A549 (cell line): ENCODE measurements around the gene ACTR5. TPM values are rescaled to one million over a fixed set of nuclear protein-coding genes. Genes with fewer than 3 reads are reported as not detected.

Source experiments
- ATAC-seq, 2 experiments: fragments of 200-7000 bp in 1 of 2; fragments of >200 bp in 1 of 2; cut with Nextera tagmentation in 1 of 2; cut with Tn5 transposase in 1 of 2; 3 replicates each; pipeline versions ENCODE4 v1.8.0 to v1.9.1; 2018 to 2020; ENCODE audit warnings: mild to moderate bottlenecking in 1 of 2, moderate library complexity in 1 of 2
- CTCF ChIA-PET: fragments of 300-600 bp; sonication (Branson Sonifier 250); formaldehyde crosslinking; extraction: SDS; loops from one replicate; lab custom pipeline; 2021; ENCODE audit warnings: antibody characterized with exemption, inconsistent platforms; lab: Yijun Ruan, JAX
- POLR2A ChIA-PET: fragments of 350-600 bp; formaldehyde crosslinking; extraction: SDS; loops from one replicate; lab custom pipeline; 2021; ENCODE audit warnings: antibody characterized with exemption, inconsistent platforms; lab: Yijun Ruan, JAX
- DNase-seq, 2 experiments: peaks; one replicate each; pipeline versions ENCODE4 v3.0.0 to v3.0.0-alpha.2; 2011 to 2016; ENCODE audit warnings: low read depth in 1 of 2, low spot score in 1 of 2
- FAIRE-seq: peaks from 2 replicates; lab custom pipeline; 2011; peaks lifted over from hg19 to GRCh38; lab: Jason Lieb, UNC
- H3K27ac ChIP-seq, 2 experiments: fragments of >200 bp; sonication (Bioruptor Twin); formaldehyde crosslinking; 3 replicates each; pipeline ENCODE4 v1.5.1; 2016 to 2017
- H3K4me1 ChIP-seq: fragments of >200 bp; sonication (Bioruptor Twin); formaldehyde crosslinking; 3 replicates; pipeline ENCODE4 v1.6.1; 2016
- H3K4me2 ChIP-seq: fragments of >200 bp; sonication (Bioruptor Twin); formaldehyde crosslinking; 3 replicates; pipeline ENCODE4 v1.6.1; 2016
- H3K4me3 ChIP-seq: fragments of >200 bp; sonication (Bioruptor Twin); formaldehyde crosslinking; 3 replicates; pipeline ENCODE4 v1.5.1; 2016
- H3K9me3 ChIP-seq: fragments of >200 bp; sonication (Bioruptor Twin); formaldehyde crosslinking; 3 replicates; pipeline ENCODE4 v1.6.1; 2016
- CBX8 ChIP-seq: fragments of 200-600 bp; sonication (generic); IDR thresholded peaks from 2 replicates; pipeline ENCODE4 v1.6.1; 2016
- CEBPB ChIP-seq, 2 experiments: fragments of >200 bp in 1 of 2; sonication (Bioruptor Twin) in 1 of 2; formaldehyde crosslinking in 1 of 2; IDR thresholded peaks; 2 replicates each; pipeline ENCODE4 v1.6.1; 2012 to 2016
- EHMT2 ChIP-seq: fragments of 200-600 bp; sonication (generic); IDR thresholded peaks from 2 replicates; pipeline ENCODE4 v1.6.1; 2016; ENCODE audit warnings: antibody characterized with exemption, low read depth, mild to moderate bottlenecking, moderate library complexity
- ESRRA ChIP-seq: fragments of 150-350 bp; IDR thresholded peaks from 2 replicates; pipeline ENCODE4 v1.6.1; 2014; ENCODE audit warnings: mild to moderate bottlenecking, low read length, borderline replicate concordance
- FOSL2 ChIP-seq, 2 experiments: fragments of 450-650 bp in 1 of 2; fragments of >200 bp in 1 of 2; sonication (Bioruptor Twin) in 1 of 2; formaldehyde crosslinking; IDR thresholded peaks; 2 replicates each; pipeline versions ENCODE4 v1.5.0 to v1.6.1; 2016 to 2020; ENCODE audit warnings: mild to moderate bottlenecking in 1 of 2, moderate library complexity in 1 of 2
- GATA3 ChIP-seq: IDR thresholded peaks from 2 replicates; pipeline ENCODE4 v1.6.1; 2012; ENCODE audit warnings: borderline replicate concordance
- HOXA7 ChIP-seq: fragments of 250-450 bp; sonication (Bioruptor Pico); IDR thresholded peaks from 2 replicates; pipeline ENCODE4 v1.5.0; 2020; ENCODE audit warnings: mild to moderate bottlenecking, moderate library complexity
- HOXB13 ChIP-seq: fragments of 250-450 bp; sonication (Bioruptor Pico); IDR thresholded peaks from 2 replicates; pipeline ENCODE4 v1.5.0; 2020; ENCODE audit warnings: low read depth, mild to moderate bottlenecking, moderate library complexity
- HOXB5 ChIP-seq: fragments of 250-450 bp; sonication (Bioruptor Pico); IDR thresholded peaks from 2 replicates; pipeline ENCODE4 v1.5.0; 2020; ENCODE audit warnings: mild to moderate bottlenecking, moderate library complexity
- JUNB ChIP-seq: fragments of >200 bp; sonication (Bioruptor Twin); formaldehyde crosslinking; IDR thresholded peaks from 2 replicates; pipeline ENCODE4 v1.6.1; 2016
- KDM1A ChIP-seq: fragments of 200-600 bp; sonication (generic); IDR thresholded peaks from 2 replicates; pipeline ENCODE4 v1.6.1; 2016; ENCODE audit warnings: low read depth, mild to moderate bottlenecking
- KDM5A ChIP-seq: fragments of 200-600 bp; sonication (generic); IDR thresholded peaks from 2 replicates; pipeline ENCODE4 v1.6.1; 2016; ENCODE audit warnings: antibody characterized with exemption, mild to moderate bottlenecking
- NFE2L2 ChIP-seq: fragments of 150-350 bp; conservative IDR thresholded peaks from 2 replicates; pipeline ENCODE4 v1.6.1; 2014; ENCODE audit warnings: low read length
- NPAS2 ChIP-seq: fragments of 250-450 bp; sonication (Bioruptor Pico); IDR thresholded peaks from 2 replicates; pipeline ENCODE4 v1.8.0; 2022; ENCODE audit warnings: mild to moderate bottlenecking, moderate library complexity, borderline replicate concordance
- NR3C1 ChIP-seq: fragments of >200 bp; sonication (Bioruptor Twin); formaldehyde crosslinking; IDR thresholded peaks from 3 replicates; pipeline ENCODE4 v1.6.1; 2017
- RAD21 ChIP-seq, 2 experiments: fragments of >200 bp in 1 of 2; sonication (Bioruptor Twin) in 1 of 2; formaldehyde crosslinking in 1 of 2; IDR thresholded peaks in 1 of 2; conservative IDR thresholded peaks in 1 of 2; 2 replicates in 1 of 2; 3 replicates in 1 of 2; pipeline ENCODE4 v1.6.1; 2012 to 2018; ENCODE audit warnings: inconsistent platforms in 1 of 2
- RARB ChIP-seq: fragments of 250-450 bp; sonication (Bioruptor Pico); IDR thresholded peaks from 2 replicates; pipeline ENCODE4 v1.8.0; 2021; ENCODE audit warnings: mild to moderate bottlenecking, moderate library complexity
- RNF2 ChIP-seq: fragments of 200-600 bp; sonication (generic); IDR thresholded peaks from 2 replicates; pipeline ENCODE4 v1.6.1; 2016; ENCODE audit warnings: low read depth, mild to moderate bottlenecking, antibody characterized with exemption, moderate library complexity, borderline replicate concordance
- SMC3 ChIP-seq: fragments of >200 bp; sonication (Bioruptor Twin); formaldehyde crosslinking; IDR thresholded peaks from 3 replicates; pipeline ENCODE4 v1.6.1; 2018; ENCODE audit warnings: inconsistent platforms
- ZFP36 ChIP-seq: fragments of 450-650 bp; IDR thresholded peaks from 2 replicates; pipeline ENCODE4 v1.6.1; 2014; ENCODE audit warnings: borderline replicate concordance; ENCODE audit not compliant: partially characterized antibody
- ZNF302 ChIP-seq: fragments of 250-450 bp; sonication (Bioruptor Pico); IDR thresholded peaks from 2 replicates; pipeline ENCODE4 v1.9.0; 2021; ENCODE audit warnings: inconsistent platforms, mild to moderate bottlenecking, moderate library complexity
- ZSCAN20 ChIP-seq: fragments of 250-450 bp; sonication (Bioruptor Pico); IDR thresholded peaks from 2 replicates; pipeline ENCODE4 v1.8.0; 2022; ENCODE audit warnings: mild to moderate bottlenecking, moderate library complexity
- whole genome bisulfite sequencing: methylation state at CpG from one replicate; pipeline ENCODE4 v1.1.6; 2017; ENCODE audit errors: missing lambda C conversion rate; 5-methylcytosine and 5-hydroxymethylcytosine counted together
- polyA plus RNA-seq, 4 experiments: library from polyadenylated mRNA; depleted of rRNA in 3 of 4; stranded (reverse); fragments of >200 nt; fragmentation: RNase III in 1 of 4; extraction: RNeasy Plus Mini Kit Qiagen cat#74134 plus additional on column Dnase treatment in 1 of 4; gene quantifications; 2 replicates in 3 of 4; 3 replicates in 1 of 4; pipeline ENCODE4 v1.2.3, GENCODE V29; 2011 to 2017
- TF ChIP-seq, protein P1 (sequence below): fragments of 200-600 bp; sonication (generic); IDR thresholded peaks from 2 replicates; pipeline ENCODE4 v1.6.1; 2016; ENCODE audit warnings: antibody characterized with exemption, mild to moderate bottlenecking, moderate library complexity
- TF ChIP-seq, protein P2 (sequence below): fragments of 450-650 bp; IDR thresholded peaks from 2 replicates; pipeline ENCODE4 v1.6.1; 2014; ENCODE audit warnings: antibody characterized with exemption

ACTR5 gene
- polyA plus RNA-seq, 2 of the 4 experiments (the other 2 are of a cell fraction), result 9.3 to 11.9 TPM

DNA sequence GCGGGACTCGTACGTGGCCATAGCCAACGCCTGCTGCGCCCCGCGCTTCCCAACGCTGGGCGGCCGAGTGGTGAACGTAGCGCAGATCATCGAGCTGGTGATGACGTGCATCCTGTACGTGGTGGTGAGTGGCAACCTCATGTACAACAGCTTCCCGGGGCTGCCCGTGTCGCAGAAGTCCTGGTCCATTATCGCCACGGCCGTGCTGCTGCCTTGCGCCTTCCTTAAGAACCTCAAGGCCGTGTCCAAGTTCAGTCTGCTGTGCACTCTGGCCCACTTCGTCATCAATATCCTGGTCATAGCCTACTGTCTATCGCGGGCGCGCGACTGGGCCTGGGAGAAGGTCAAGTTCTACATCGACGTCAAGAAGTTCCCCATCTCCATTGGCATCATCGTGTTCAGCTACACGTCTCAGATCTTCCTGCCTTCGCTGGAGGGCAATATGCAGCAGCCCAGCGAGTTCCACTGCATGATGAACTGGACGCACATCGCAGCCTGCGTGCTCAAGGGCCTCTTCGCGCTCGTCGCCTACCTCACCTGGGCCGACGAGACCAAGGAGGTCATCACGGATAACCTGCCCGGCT, 20.6 kb upstream of the ACTR5 start:
- 88% methylated on average over 45 of the region's 46 CpGs for WGBS
- TF ChIP-seq NPAS2 (CRISPR knock-in tag) (no peak), HOXA7 (CRISPR knock-in tag) (no peak), GATA3 (no peak), HOXB5 (no peak), FOSL2 (IDR thresholded peaks at IDR 0.05) (no peak), FOSL2 (CRISPR knock-in tag; IDR thresholded peaks at IDR 0.05) (no peak), ZSCAN20 (CRISPR knock-in tag) (no peak)
- TF ChIP-seq, protein P1, sequence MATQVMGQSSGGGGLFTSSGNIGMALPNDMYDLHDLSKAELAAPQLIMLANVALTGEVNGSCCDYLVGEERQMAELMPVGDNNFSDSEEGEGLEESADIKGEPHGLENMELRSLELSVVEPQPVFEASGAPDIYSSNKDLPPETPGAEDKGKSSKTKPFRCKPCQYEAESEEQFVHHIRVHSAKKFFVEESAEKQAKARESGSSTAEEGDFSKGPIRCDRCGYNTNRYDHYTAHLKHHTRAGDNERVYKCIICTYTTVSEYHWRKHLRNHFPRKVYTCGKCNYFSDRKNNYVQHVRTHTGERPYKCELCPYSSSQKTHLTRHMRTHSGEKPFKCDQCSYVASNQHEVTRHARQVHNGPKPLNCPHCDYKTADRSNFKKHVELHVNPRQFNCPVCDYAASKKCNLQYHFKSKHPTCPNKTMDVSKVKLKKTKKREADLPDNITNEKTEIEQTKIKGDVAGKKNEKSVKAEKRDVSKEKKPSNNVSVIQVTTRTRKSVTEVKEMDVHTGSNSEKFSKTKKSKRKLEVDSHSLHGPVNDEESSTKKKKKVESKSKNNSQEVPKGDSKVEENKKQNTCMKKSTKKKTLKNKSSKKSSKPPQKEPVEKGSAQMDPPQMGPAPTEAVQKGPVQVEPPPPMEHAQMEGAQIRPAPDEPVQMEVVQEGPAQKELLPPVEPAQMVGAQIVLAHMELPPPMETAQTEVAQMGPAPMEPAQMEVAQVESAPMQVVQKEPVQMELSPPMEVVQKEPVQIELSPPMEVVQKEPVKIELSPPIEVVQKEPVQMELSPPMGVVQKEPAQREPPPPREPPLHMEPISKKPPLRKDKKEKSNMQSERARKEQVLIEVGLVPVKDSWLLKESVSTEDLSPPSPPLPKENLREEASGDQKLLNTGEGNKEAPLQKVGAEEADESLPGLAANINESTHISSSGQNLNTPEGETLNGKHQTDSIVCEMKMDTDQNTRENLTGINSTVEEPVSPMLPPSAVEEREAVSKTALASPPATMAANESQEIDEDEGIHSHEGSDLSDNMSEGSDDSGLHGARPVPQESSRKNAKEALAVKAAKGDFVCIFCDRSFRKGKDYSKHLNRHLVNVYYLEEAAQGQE, result no peak
- TF ChIP-seq, all 56 proteins: peak for 0
- CTCF ChIA-PET, result interaction anchor here (5.8 kb wide), 1 partner anchor 23 kb away, joined by 55 read pairs; no protein-coding TSS in a partner anchor
- H3K4me2 ChIP-seq, result no peak overlapping the region
- no peak for DNase-seq
- POLR2A ChIA-PET, result no interaction called here
- peaks cover 22% of the 10 kb centered on the region for H3K4me1 ChIP-seq
- H3K4me3 ChIP-seq, result no peak overlapping the region
- no peak overlapping the region for H3K27ac ChIP-seq
- H3K9me3 ChIP-seq, result no peaks in the 10 kb centered on the region
- FAIRE-seq, result no peak
- no peak for ATAC-seq

DNA sequence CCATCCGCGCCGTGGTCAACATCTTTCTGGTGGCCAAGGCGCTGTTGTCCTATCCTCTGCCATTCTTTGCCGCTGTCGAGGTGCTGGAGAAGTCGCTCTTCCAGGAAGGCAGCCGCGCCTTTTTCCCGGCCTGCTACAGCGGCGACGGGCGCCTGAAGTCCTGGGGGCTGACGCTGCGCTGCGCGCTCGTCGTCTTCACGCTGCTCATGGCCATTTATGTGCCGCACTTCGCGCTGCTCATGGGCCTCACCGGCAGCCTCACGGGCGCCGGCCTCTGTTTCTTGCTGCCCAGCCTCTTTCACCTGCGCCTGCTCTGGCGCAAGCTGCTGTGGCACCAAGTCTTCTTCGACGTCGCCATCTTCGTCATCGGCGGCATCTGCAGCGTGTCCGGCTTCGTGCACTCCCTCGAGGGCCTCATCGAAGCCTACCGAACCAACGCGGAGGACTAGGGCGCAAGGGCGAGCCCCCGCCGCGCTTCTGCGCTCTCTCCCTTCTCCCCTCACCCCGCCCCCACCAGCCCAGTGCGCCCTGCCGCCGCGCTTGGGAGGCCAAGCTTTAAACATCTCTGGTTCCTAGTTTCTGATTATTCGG, 20.0 kb upstream of the ACTR5 start:
- no peaks in the 10 kb centered on the region for H3K9me3 ChIP-seq
- TF ChIP-seq RNF2, result no peak
- no peak for TF ChIP-seq KDM5A
- TF ChIP-seq RARB (CRISPR knock-in tag), result no peak
- no peak for TF ChIP-seq SMC3
- TF ChIP-seq CBX8, result no peak
- TF ChIP-seq CEBPB (IDR thresholded peaks at IDR 0.05), result no peak
- TF ChIP-seq NFE2L2, result no peak
- no peak for TF ChIP-seq EHMT2
- TF ChIP-seq JUNB, result no peak
- TF ChIP-seq ESRRA, result no peak
- TF ChIP-seq RAD21 (conservative IDR thresholded peaks at IDR 0.05 in 1 of 2, IDR thresholded peaks at IDR 0.05 in 1 of 2), result no peak
- TF ChIP-seq, protein P2, sequence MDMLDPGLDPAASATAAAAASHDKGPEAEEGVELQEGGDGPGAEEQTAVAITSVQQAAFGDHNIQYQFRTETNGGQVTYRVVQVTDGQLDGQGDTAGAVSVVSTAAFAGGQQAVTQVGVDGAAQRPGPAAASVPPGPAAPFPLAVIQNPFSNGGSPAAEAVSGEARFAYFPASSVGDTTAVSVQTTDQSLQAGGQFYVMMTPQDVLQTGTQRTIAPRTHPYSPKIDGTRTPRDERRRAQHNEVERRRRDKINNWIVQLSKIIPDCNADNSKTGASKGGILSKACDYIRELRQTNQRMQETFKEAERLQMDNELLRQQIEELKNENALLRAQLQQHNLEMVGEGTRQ, result no peak
- no peak for TF ChIP-seq HOXB13
- TF ChIP-seq NPAS2 (CRISPR knock-in tag), result no peak
- no peak for TF ChIP-seq ZNF302 (CRISPR knock-in tag)
- no peak for TF ChIP-seq ZSCAN20 (CRISPR knock-in tag)
- no peak for TF ChIP-seq NR3C1
- no peak for TF ChIP-seq ZFP36
- no peak for TF ChIP-seq KDM1A
- POLR2A ChIA-PET, result no interaction called here
- CTCF ChIA-PET, result interaction anchor here (2.0 to 5.8 kb wide), 2 partner anchors 23 kb away, joined by 14 to 55 read pairs; no protein-coding TSS in a partner anchor
- 78% methylated on average over 50 of the region's 56 CpGs for WGBS
- peaks cover 22% of the 10 kb centered on the region for H3K4me1 ChIP-seq
- H3K27ac ChIP-seq, result no peak overlapping the region
- DNase-seq (no peak), FAIRE-seq (no peak), ATAC-seq (no peak)
- no peak overlapping the region for H3K4me2 ChIP-seq
- no peak overlapping the region for H3K4me3 ChIP-seq
